ENCODE results near the gene LRRC37A3.
"Not testable (repeated sequence)": the region's sequence is repeated elsewhere in the genome, so short reads cannot be mapped to it uniquely, and the experiment has no call there.

The LRRC37A3 gene

DNA sequence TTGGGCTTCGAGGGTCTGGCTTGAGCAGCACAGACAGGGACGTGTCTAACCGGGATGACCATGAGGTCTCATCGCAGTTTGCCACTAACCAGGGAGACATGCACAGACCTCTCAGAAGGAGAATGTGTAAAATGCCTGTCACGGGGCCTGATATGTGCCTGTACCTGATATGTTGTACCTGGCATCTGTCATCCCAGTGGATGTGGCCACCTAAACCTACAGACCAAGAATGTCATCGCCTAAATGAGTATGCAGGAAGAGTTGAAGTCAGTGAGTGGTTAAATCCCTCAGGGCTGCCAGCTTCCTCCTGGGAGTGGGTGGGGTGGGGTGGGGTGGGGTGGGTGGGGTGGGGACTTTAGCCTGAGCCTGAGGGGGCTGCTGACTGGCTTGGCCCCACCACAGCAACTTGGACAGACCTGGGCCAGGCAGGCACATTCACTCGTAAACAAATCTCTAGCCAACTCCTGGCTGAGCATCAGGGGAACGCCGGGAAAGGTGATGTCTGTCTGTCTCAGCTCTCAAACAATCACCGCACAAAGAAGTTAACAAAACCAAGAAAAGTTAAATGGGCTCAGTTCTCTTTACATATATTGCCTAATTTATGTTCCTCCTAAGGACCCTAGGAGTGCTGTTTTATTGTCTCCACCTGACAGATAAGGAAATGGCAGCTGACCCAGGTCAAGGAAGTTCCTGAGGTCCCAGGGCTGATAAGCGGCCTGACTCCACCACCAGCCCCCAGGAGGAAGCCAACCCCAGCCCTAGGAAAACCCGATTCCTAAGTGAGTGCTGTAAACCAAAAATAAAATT lies 89.3 kb downstream of the LRRC37A3 start:
- FAIRE-seq, result not testable (repeated sequence)

DNA sequence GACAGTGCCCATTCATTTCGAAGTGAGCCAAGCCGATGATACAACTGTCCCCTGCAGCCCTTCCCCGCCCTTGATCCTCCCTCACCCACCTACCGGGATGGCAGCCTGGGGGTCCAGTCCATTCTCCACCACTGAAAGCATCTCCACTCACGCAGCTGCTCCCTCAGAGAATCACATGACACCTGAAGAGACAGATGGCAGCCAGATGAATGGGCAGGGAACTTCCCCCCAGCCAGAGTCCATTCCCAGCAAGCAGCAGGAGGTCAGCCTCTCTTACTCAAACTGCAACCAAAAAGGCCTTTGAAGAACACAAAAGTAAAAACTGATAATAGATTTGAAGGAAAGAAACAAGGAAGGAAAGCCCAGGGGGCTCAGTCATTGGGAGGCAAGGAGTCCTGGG lies 90.2 kb downstream of the LRRC37A3 start:
- FAIRE-seq, result not testable (repeated sequence)

DNA sequence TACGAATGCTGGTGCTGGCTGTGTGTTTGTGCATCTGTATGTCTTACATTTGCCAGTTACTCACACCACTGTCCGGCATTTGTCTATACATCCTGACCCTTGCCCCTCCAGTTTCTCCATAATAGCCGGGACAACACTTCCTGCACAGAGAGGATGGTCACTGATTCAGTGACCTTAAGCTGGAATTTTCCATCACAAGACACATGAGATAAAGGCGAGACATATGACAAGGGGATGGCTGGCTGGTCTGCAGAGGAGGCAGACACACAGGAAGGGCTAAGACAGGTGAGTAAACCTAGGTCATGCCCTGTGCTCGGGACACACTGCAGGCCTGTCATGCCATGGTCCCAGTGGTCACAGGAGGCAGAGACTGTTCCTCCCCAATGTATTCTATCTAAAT lies 100.4 kb downstream of the LRRC37A3 start:
- FAIRE-seq, result not testable (repeated sequence)

DNA sequence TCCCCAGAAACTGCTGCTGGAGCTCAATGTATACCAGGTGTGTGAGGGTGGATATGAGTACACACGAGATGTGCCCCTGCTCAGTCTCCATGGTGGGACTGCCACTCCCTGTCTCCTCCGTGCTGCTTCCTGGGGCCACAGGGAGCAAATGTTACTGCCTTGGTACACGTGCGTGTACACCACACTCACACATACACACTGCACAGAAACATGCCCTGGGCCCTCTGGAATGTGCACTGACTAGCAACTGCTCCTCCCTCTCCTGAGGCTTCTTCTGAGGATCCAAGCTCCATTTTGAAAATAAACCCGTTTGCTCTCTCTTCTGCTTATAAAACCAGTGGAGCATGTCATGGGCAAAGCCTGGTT lies 103.5 kb downstream of the LRRC37A3 start:
- not testable (repeated sequence) for FAIRE-seq

DNA sequence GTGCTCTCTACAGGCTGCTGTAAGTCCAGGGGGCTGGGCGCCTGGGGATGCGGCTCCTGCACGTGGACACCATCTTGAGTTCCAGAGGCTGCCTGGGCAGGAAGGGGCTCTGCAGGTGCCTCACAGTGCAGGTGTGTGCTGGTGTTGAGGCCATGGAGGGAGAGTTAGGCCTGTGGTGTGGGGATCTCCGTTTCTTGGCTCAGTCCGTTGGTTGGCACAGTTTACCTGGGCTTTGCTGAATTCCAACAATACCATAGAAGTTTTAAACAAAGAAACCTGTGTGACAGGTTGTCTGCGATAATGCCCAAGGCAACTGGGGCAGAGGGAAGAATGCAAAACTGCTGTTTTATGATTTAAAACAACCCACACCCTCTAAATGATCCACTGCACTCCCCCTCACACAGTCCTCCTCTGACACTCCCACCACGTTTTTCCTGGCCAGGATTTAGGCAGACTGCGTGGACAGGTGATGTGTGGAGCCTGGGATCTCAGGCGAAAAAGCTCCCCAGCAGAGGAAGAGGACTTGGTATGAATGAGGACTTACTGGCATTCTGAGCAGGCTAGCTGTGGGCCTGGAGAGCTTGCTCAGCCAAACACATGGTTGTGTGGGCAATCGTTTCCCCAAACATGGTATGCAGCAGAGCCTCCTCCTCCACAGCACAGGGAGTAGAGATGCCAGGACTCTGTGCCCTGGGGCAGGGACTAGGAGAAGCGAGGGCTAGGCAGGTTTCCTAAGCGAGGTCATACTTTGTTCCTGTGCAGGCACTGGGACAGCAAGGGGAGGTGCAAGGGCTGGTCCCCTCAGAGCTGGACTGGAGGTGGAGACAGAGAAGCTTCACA lies 104.1 kb downstream of the LRRC37A3 start:
- FAIRE-seq, result not testable (repeated sequence)

DNA sequence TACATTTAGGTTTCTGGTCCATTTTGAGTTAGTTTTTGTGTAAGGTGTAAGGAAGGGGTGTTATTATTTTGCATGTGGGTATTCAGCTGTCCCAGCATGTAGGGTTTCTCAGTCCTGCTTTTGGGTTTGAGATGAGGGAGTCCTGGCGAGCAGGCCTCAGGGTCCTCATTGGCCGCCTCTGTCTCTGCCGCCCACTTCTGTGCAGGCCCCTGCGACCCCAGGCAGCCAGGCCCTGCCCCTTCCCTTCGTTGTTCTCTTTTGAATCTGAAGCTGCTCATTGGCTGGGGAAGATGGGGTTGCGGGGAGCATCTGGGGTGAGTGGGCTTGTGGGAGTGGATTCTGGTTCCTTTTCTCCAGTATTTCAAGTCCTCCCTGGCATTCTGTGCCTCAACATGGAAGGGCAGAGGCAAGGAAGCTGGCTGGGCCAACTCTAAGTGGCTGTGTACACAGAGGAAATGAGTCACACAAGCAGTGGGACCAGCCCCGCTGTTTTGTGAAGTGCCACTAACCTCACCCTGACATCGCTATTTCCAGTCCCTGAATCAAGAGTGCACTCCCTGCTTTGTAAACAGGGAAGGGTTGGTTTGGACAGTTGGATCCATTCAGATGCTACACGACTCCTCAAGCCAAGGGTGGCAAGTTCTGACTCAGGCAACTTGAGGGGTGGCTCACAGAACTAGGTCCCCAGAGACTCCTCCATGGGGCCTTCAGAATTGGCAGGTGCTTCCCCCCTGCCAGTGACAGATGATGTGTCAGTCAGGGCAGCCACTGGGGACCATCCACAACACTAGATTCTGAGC lies 110.9 kb downstream of the LRRC37A3 start:
- FAIRE-seq, result not testable (repeated sequence)

Data from TTC549 (cell line).